PC-9 (cell line): ENCODE data around the gene TTBK1.

Source experiments
- CTCF ChIP-seq: fragments of 200-600 bp; sonication (generic); conservative IDR thresholded peaks from 2 replicates; pipeline ENCODE4 v1.6.1; 2017; ENCODE audit warnings: mixed run types, antibody characterized with exemption, mild to moderate bottlenecking, moderate library complexity
- EZH2 ChIP-seq: fragments of 200-600 bp; sonication (generic); IDR thresholded peaks from 2 replicates; pipeline ENCODE4 v1.8.0; 2017; ENCODE audit warnings: antibody characterized with exemption, low read depth

GRCh38 chr6:43301081-43301870, 58.0 kb downstream of the TTBK1 start:
- TF ChIP-seq CTCF: no peak
- no peak for TF ChIP-seq EZH2
